ENCODE measurements around the gene LEPR.

- TF ChIP-seq CTCF (IDR thresholded peaks at IDR 0.05; ENCODE audit: insufficient read depth, low read depth, low read length) (no peak), EZH2 (IDR thresholded peaks at IDR 0.05; ENCODE audit: insufficient read depth, low read length) (no peak)
Observed at GRCh38 chr1:65419681-65420589, 533 bp upstream of the LEPR start.

All from astrocyte (in vitro differentiated cells and primary cell).